ENCODE measurements around the gene NPIPB12. TPM values are rescaled to one million over a fixed set of nuclear protein-coding genes. Genes with fewer than 3 reads are reported as not detected.
A peak's percentile ranks its signal among the peaks of the same experiment; 100 is the strongest.
"Not testable (repeated sequence)": the region's sequence is repeated elsewhere in the genome, so short reads cannot be mapped to it uniquely, and the experiment has no call there.

NPIPB12 gene
- total RNA-seq (2022), result 78.5 and 86.4 TPM in 2 replicates
- Bru-seq, nascent RNA, result percentile 64 among the genes with signal in this experiment
- percentile 72 among the genes with signal in this experiment for BruChase-seq, experiment 1, labeled RNA remaining after a 6-hour chase
- percentile 67 among the genes with signal in this experiment for BruChase-seq, experiment 2, labeled RNA remaining after a 2-hour chase
- long read RNA-seq, partial matches to known transcripts, result 1 of 1 reads
- long read RNA-seq, other reads (novel, unspliced or antisense), result 0 of 1 reads

GRCh38 chr16:29506308-29506707, at the start of gene NPIPB12:
Gene NPIPB12, minus strand, starts transcription at chr16:29506408.
- H3K4me3 Mint-ChIP-seq (ENCODE audit: low read depth, unreplicated experiment); CTCF ChIA-PET; BruUV-seq (replicated peaks); H3K27ac Mint-ChIP-seq (ENCODE audit: unreplicated experiment); intact Hi-C loops (cut with micrococcal nuclease; ENCODE audit: unreplicated experiment); H3K27me3 Mint-ChIP-seq (ENCODE audit: unreplicated experiment); H3K4me1 Mint-ChIP-seq (ENCODE audit: low read depth, unreplicated experiment); DNase-seq; H3K36me3 Mint-ChIP-seq (ENCODE audit: insufficient read depth, unreplicated experiment); H3K9me3 Mint-ChIP-seq (ENCODE audit: low read depth, unreplicated experiment): not testable (repeated sequence)

GRCh38 chr16:29521520-29521919, 15.3 kb upstream of the NPIPB12 start:
- DNase-seq; H3K36me3 Mint-ChIP-seq (ENCODE audit: insufficient read depth, unreplicated experiment); CTCF ChIA-PET; H3K27me3 Mint-ChIP-seq (ENCODE audit: unreplicated experiment); BruUV-seq (replicated peaks); intact Hi-C loops (cut with micrococcal nuclease; ENCODE audit: unreplicated experiment); H3K4me3 Mint-ChIP-seq (ENCODE audit: low read depth, unreplicated experiment); H3K27ac Mint-ChIP-seq (ENCODE audit: unreplicated experiment); H3K4me1 Mint-ChIP-seq (ENCODE audit: low read depth, unreplicated experiment); H3K9me3 Mint-ChIP-seq (ENCODE audit: low read depth, unreplicated experiment): not testable (repeated sequence)

GRCh38 chr16:29482276-29482675, 23.9 kb downstream of the NPIPB12 start:
- CTCF ChIA-PET; intact Hi-C loops (cut with micrococcal nuclease; ENCODE audit: unreplicated experiment); H3K36me3 Mint-ChIP-seq (ENCODE audit: insufficient read depth, unreplicated experiment); H3K27ac Mint-ChIP-seq (ENCODE audit: unreplicated experiment); BruUV-seq (replicated peaks); H3K4me1 Mint-ChIP-seq (ENCODE audit: low read depth, unreplicated experiment); H3K9me3 Mint-ChIP-seq (ENCODE audit: low read depth, unreplicated experiment); H3K4me3 Mint-ChIP-seq (ENCODE audit: low read depth, unreplicated experiment); DNase-seq; H3K27me3 Mint-ChIP-seq (ENCODE audit: unreplicated experiment): not testable (repeated sequence)

- H3K4me1 Mint-ChIP-seq (ENCODE audit: low read depth, unreplicated experiment); H3K4me3 Mint-ChIP-seq (ENCODE audit: low read depth, unreplicated experiment); BruUV-seq (replicated peaks); CTCF ChIA-PET; intact Hi-C loops (cut with micrococcal nuclease; ENCODE audit: unreplicated experiment); DNase-seq; H3K9me3 Mint-ChIP-seq (ENCODE audit: low read depth, unreplicated experiment); H3K36me3 Mint-ChIP-seq (ENCODE audit: insufficient read depth, unreplicated experiment); H3K27me3 Mint-ChIP-seq (ENCODE audit: unreplicated experiment); H3K27ac Mint-ChIP-seq (ENCODE audit: unreplicated experiment): not testable (repeated sequence)
Measured at GRCh38 chr16:29472065-29472464, 34.1 kb downstream of the NPIPB12 start.

GRCh38 chr16:29469660-29470059, 36.5 kb downstream of the NPIPB12 start:
- peak; percentile 77 for DNase-seq
- H3K27ac Mint-ChIP-seq (ENCODE audit: unreplicated experiment); H3K9me3 Mint-ChIP-seq (ENCODE audit: low read depth, unreplicated experiment); H3K4me3 Mint-ChIP-seq (ENCODE audit: low read depth, unreplicated experiment); H3K36me3 Mint-ChIP-seq (ENCODE audit: insufficient read depth, unreplicated experiment); BruUV-seq (replicated peaks); CTCF ChIA-PET; H3K27me3 Mint-ChIP-seq (ENCODE audit: unreplicated experiment); H3K4me1 Mint-ChIP-seq (ENCODE audit: low read depth, unreplicated experiment); intact Hi-C loops (cut with micrococcal nuclease; ENCODE audit: unreplicated experiment): not testable (repeated sequence)

GRCh38 chr16:29467654-29468366, 38.4 kb downstream of the NPIPB12 start:
- H3K9me3 Mint-ChIP-seq (ENCODE audit: low read depth, unreplicated experiment); BruUV-seq (replicated peaks); CTCF ChIA-PET; DNase-seq; H3K27me3 Mint-ChIP-seq (ENCODE audit: unreplicated experiment); H3K4me1 Mint-ChIP-seq (ENCODE audit: low read depth, unreplicated experiment); H3K36me3 Mint-ChIP-seq (ENCODE audit: insufficient read depth, unreplicated experiment); H3K4me3 Mint-ChIP-seq (ENCODE audit: low read depth, unreplicated experiment); intact Hi-C loops (cut with micrococcal nuclease; ENCODE audit: unreplicated experiment); H3K27ac Mint-ChIP-seq (ENCODE audit: unreplicated experiment): not testable (repeated sequence)

GRCh38 chr16:29466904-29467303, 39.3 kb downstream of the NPIPB12 start:
- H3K36me3 Mint-ChIP-seq (ENCODE audit: insufficient read depth, unreplicated experiment); H3K4me1 Mint-ChIP-seq (ENCODE audit: low read depth, unreplicated experiment); H3K4me3 Mint-ChIP-seq (ENCODE audit: low read depth, unreplicated experiment); CTCF ChIA-PET; DNase-seq; H3K27me3 Mint-ChIP-seq (ENCODE audit: unreplicated experiment); H3K9me3 Mint-ChIP-seq (ENCODE audit: low read depth, unreplicated experiment); intact Hi-C loops (cut with micrococcal nuclease; ENCODE audit: unreplicated experiment); H3K27ac Mint-ChIP-seq (ENCODE audit: unreplicated experiment): not testable (repeated sequence)
- TSS peak; percentile 51 for BruUV-seq (replicated peaks)

- H3K4me3 Mint-ChIP-seq (ENCODE audit: low read depth, unreplicated experiment); intact Hi-C loops (cut with micrococcal nuclease; ENCODE audit: unreplicated experiment); H3K9me3 Mint-ChIP-seq (ENCODE audit: low read depth, unreplicated experiment); CTCF ChIA-PET; H3K27me3 Mint-ChIP-seq (ENCODE audit: unreplicated experiment); DNase-seq; H3K27ac Mint-ChIP-seq (ENCODE audit: unreplicated experiment); H3K4me1 Mint-ChIP-seq (ENCODE audit: low read depth, unreplicated experiment); BruUV-seq (replicated peaks); H3K36me3 Mint-ChIP-seq (ENCODE audit: insufficient read depth, unreplicated experiment): not testable (repeated sequence)
Measured at GRCh38 chr16:29465985-29466824, 40.0 kb downstream of the NPIPB12 start.

- H3K27me3 Mint-ChIP-seq (ENCODE audit: unreplicated experiment); H3K4me3 Mint-ChIP-seq (ENCODE audit: low read depth, unreplicated experiment); H3K4me1 Mint-ChIP-seq (ENCODE audit: low read depth, unreplicated experiment); H3K27ac Mint-ChIP-seq (ENCODE audit: unreplicated experiment); H3K9me3 Mint-ChIP-seq (ENCODE audit: low read depth, unreplicated experiment); CTCF ChIA-PET; DNase-seq; intact Hi-C loops (cut with micrococcal nuclease; ENCODE audit: unreplicated experiment); H3K36me3 Mint-ChIP-seq (ENCODE audit: insufficient read depth, unreplicated experiment); BruUV-seq (replicated peaks): not testable (repeated sequence)
Measured at GRCh38 chr16:29460647-29461030, 45.6 kb downstream of the NPIPB12 start.
